IMR-90 (cell line): ENCODE measurements around the gene SLC4A3. TPM values are rescaled to one million over a fixed set of nuclear protein-coding genes. Genes with fewer than 3 reads are reported as not detected.

ENCODE experiments used
- ATAC-seq: fragments of 200-7000 bp; cut with Tn5 transposase; 2 replicates; pipeline ENCODE4 v1.9.1; 2020; ENCODE audit warnings: low read depth, mild to moderate bottlenecking, moderate library complexity
- BruUV-seq: library from RNA; stranded (reverse); fragments of 400-500 nt; replicated peaks from 2 replicates; lab custom pipeline; 2021; lab: Mats Ljungman, UMichigan
- CTCF ChIA-PET: fragments of 300-600 bp; formaldehyde crosslinking; extraction: SDS; loops from one replicate; lab custom pipeline; 2021; ENCODE audit warnings: antibody characterized with exemption; lab: Yijun Ruan, JAX
- POLR2A ChIA-PET: fragments of 300-600 bp; sonication (Branson Sonifier 250); formaldehyde crosslinking; loops from one replicate; lab custom pipeline; 2022; ENCODE audit warnings: antibody characterized with exemption; ENCODE audit not compliant: unreplicated experiment; lab: Charles Lee
- DNase-seq: peaks from one replicate; pipeline ENCODE4 v3.0.0; 2013
- H2AFZ ChIP-seq: replicated peaks from 2 replicates; pipeline ENCODE3; 2013; ENCODE audit warnings: low read length, mild to moderate bottlenecking; ENCODE audit not compliant: poor library complexity
- H2AK5ac ChIP-seq: 2 replicates; pipeline ENCODE4 v1.6.1; 2013; ENCODE audit warnings: low read depth, low read length, inconsistent platforms
- H2AK9ac ChIP-seq: replicated peaks from 2 replicates; pipeline ENCODE3; 2013; ENCODE audit warnings: mild to moderate bottlenecking, low read depth, low read length, moderate library complexity; ENCODE audit not compliant: poor library complexity
- H2BK120ac ChIP-seq: 2 replicates; pipeline ENCODE4 v1.6.1; 2013; ENCODE audit warnings: low read depth, low read length, inconsistent platforms
- H2BK15ac ChIP-seq: 3 replicates; pipeline ENCODE4 v1.6.1; 2013; ENCODE audit warnings: low read depth, low read length, inconsistent platforms
- H2BK20ac ChIP-seq: 2 replicates; pipeline ENCODE4 v1.6.1; 2013; ENCODE audit warnings: low read depth, mild to moderate bottlenecking, inconsistent platforms, low read length, moderate library complexity
- H2BK5ac ChIP-seq: 2 replicates; pipeline ENCODE4 v1.6.1; 2013; ENCODE audit warnings: mild to moderate bottlenecking, low read depth, low read length, inconsistent platforms; ENCODE audit not compliant: poor library complexity, severe bottlenecking
- H3K14ac ChIP-seq: replicated peaks from 2 replicates; pipeline ENCODE4 v1.6.1; 2013; ENCODE audit warnings: low read depth, low read length, inconsistent platforms
- H3K18ac ChIP-seq: 2 replicates; pipeline ENCODE4 v1.6.1; 2013; ENCODE audit warnings: low read depth, low read length, control low read depth
- H3K23ac ChIP-seq: 2 replicates; pipeline ENCODE4 v1.6.1; 2013; ENCODE audit warnings: low read depth, low read length, inconsistent platforms
- H3K27ac ChIP-seq: 2 replicates; pipeline ENCODE4 v1.5.1; 2013; ENCODE audit warnings: mild to moderate bottlenecking, control low read depth, low read length; ENCODE audit not compliant: insufficient read depth
- H3K27me3 ChIP-seq: 2 replicates; pipeline ENCODE4 v1.6.1; 2013; ENCODE audit warnings: low read length; ENCODE audit not compliant: control insufficient read depth, insufficient read depth
- H3K36me3 ChIP-seq: 2 replicates; pipeline ENCODE4 v1.6.1; 2013; ENCODE audit warnings: low read length, mixed read lengths; ENCODE audit not compliant: control insufficient read depth, insufficient read depth
- H3K4ac ChIP-seq: 2 replicates; pipeline ENCODE4 v1.6.1; 2013; ENCODE audit warnings: low read depth, low read length, inconsistent platforms
- H3K4me1 ChIP-seq: 2 replicates; pipeline ENCODE4 v1.6.1; 2013; ENCODE audit warnings: low read length, mixed read lengths; ENCODE audit not compliant: control insufficient read depth, insufficient read depth
- H3K4me2 ChIP-seq: 2 replicates; pipeline ENCODE4 v1.6.1; 2013; ENCODE audit warnings: low read depth, mild to moderate bottlenecking, control low read depth, low read length, moderate library complexity
- H3K4me3 ChIP-seq: 2 replicates; pipeline ENCODE4 v1.5.1; 2013; ENCODE audit warnings: low read depth, mild to moderate bottlenecking, control low read depth, low read length, moderate library complexity; ENCODE audit not compliant: insufficient read depth
- H3K56ac ChIP-seq: 2 replicates; pipeline ENCODE4 v1.6.1; 2013; ENCODE audit warnings: low read length, inconsistent platforms; ENCODE audit not compliant: insufficient read depth; ENCODE audit errors: extremely low read depth
- H3K79me1 ChIP-seq, 2 experiments: 2 replicates each; pipeline ENCODE4 v1.6.1; 2013; ENCODE audit warnings: low read length in 2 of 2, inconsistent platforms in 1 of 2, low read depth in 1 of 2
- H3K9ac ChIP-seq: 2 replicates; pipeline ENCODE4 v1.6.1; 2013; ENCODE audit warnings: low read depth, low read length, control low read depth
- H3K9me1 ChIP-seq: 2 replicates; pipeline ENCODE4 v1.6.1; 2013; ENCODE audit warnings: low read length, inconsistent platforms; ENCODE audit not compliant: insufficient read depth
- H3K9me3 ChIP-seq: 2 replicates; pipeline ENCODE4 v1.6.1; 2013; ENCODE audit warnings: low read length; ENCODE audit not compliant: control insufficient read depth, insufficient read depth
- H4K20me1 ChIP-seq: 2 replicates; pipeline ENCODE4 v1.6.1; 2013; ENCODE audit warnings: low read length, inconsistent platforms; ENCODE audit not compliant: insufficient read depth
- H4K5ac ChIP-seq: 2 replicates; pipeline ENCODE4 v1.6.1; 2013; ENCODE audit warnings: mild to moderate bottlenecking, low read depth, low read length, control low read depth
- H4K8ac ChIP-seq, 2 experiments: 2 replicates each; pipeline ENCODE4 v1.6.1; 2013; ENCODE audit warnings: low read depth in 2 of 2, low read length in 2 of 2, control low read depth in 1 of 2, inconsistent platforms in 1 of 2
- H4K91ac ChIP-seq: 2 replicates; pipeline ENCODE4 v1.6.1; 2013; ENCODE audit warnings: low read depth, low read length, inconsistent platforms; ENCODE audit not compliant: insufficient read depth
- BHLHE40 ChIP-seq: fragments of 150-350 bp; IDR thresholded peaks from 2 replicates; pipeline ENCODE4 v1.6.1; 2016; ENCODE audit warnings: mild to moderate bottlenecking, low read depth, low read length
- CHD1 ChIP-seq: IDR thresholded peaks from 2 replicates; pipeline ENCODE4 v1.6.1; 2012; ENCODE audit warnings: low read depth, low read length, improper control_type of control experiment
- MAFK ChIP-seq: IDR thresholded peaks from 2 replicates; pipeline ENCODE4 v1.6.1; 2012; ENCODE audit warnings: low read depth, low read length, improper control_type of control experiment
- MAZ ChIP-seq: IDR thresholded peaks from 2 replicates; pipeline ENCODE4 v1.6.1; 2012; ENCODE audit warnings: low read depth, mild to moderate bottlenecking, low read length, improper control_type of control experiment, moderate library complexity, borderline replicate concordance
- MXI1 ChIP-seq: IDR thresholded peaks from 2 replicates; pipeline ENCODE4 v1.6.1; 2012; ENCODE audit warnings: low read depth, mild to moderate bottlenecking, low read length, moderate library complexity, borderline replicate concordance
- NFE2L2 ChIP-seq: fragments of 150-350 bp; IDR thresholded peaks from 2 replicates; pipeline ENCODE4 v1.6.1; 2016; ENCODE audit warnings: low read depth, mild to moderate bottlenecking, low read length
- POLR2A ChIP-seq: IDR thresholded peaks from 2 replicates; pipeline ENCODE4 v1.6.1; 2012; ENCODE audit warnings: mild to moderate bottlenecking, low read depth, low read length
- RAD21 ChIP-seq: IDR thresholded peaks from 2 replicates; pipeline ENCODE4 v1.6.1; 2012; ENCODE audit warnings: low read length, improper control_type of control experiment
- RCOR1 ChIP-seq: IDR thresholded peaks from 2 replicates; pipeline ENCODE4 v1.6.1; 2012; ENCODE audit warnings: mild to moderate bottlenecking, low read length, improper control_type of control experiment; ENCODE audit not compliant: insufficient replicate concordance
- RFX5 ChIP-seq: IDR thresholded peaks from 2 replicates; pipeline ENCODE4 v1.8.0; 2012; ENCODE audit warnings: low read depth, mild to moderate bottlenecking, low read length, moderate library complexity
- WGBS, 2 experiments: methylation state at CpG; one replicate each; pipeline versions ENCODE4 v1.1.5 to v1.1.7; 2013; ENCODE audit warnings: missing lambda C conversion rate in 2 of 2; ENCODE audit not compliant: insufficient read length in 1 of 2; ENCODE audit errors: extremely low coverage in 2 of 2; 5-methylcytosine and 5-hydroxymethylcytosine counted together
- dilution Hi-C: fragments of 300-500 bp; cut with HindIII; formaldehyde crosslinking; loops from one replicate; pipeline ENCODE4 v1.14.3; 2018; ENCODE audit warnings: low sequenced_read_pairs; ENCODE audit not compliant: unreplicated experiment
- in situ Hi-C: fragments of 300-500 bp; cut with MboI; formaldehyde crosslinking; loops from 3 replicates; pipeline ENCODE4 v1.14.3; 2019; ENCODE audit warnings: low sequenced_read_pairs, inconsistent platforms, mixed read lengths
- intact Hi-C: fragments of 100-400 bp; cut with micrococcal nuclease; formaldehyde crosslinking; loops from 2 replicates; pipeline ENCODE4 v1.10.0; 2022
- polyA plus RNA-seq, 3 experiments: library from polyadenylated mRNA; depleted of rRNA; stranded (reverse); fragments of >200 nt; gene quantifications; 2 replicates each; pipeline ENCODE4 v1.2.3, GENCODE V29; 2012; ENCODE audit warnings: low replicate concordance in 1 of 3
- total RNA-seq: library from RNA; depleted of rRNA; stranded (reverse); fragments of >200 nt; gene quantifications from 2 replicates; pipeline ENCODE4 v1.2.3, GENCODE V29; 2012
- TF ChIP-seq, protein P1 (sequence below): conservative IDR thresholded peaks from 2 replicates; pipeline ENCODE4 v1.5.1; 2012; ENCODE audit warnings: mild to moderate bottlenecking, low read depth, low read length, improper control_type of control experiment
- TF ChIP-seq, protein P2 (sequence below): fragments of 150-350 bp; IDR thresholded peaks from 2 replicates; pipeline ENCODE4 v1.6.1; 2016; ENCODE audit warnings: low read depth, mild to moderate bottlenecking, low read length, moderate library complexity, borderline replicate concordance
- TF ChIP-seq, protein P3 (sequence below): fragments of 150-350 bp; IDR thresholded peaks from 2 replicates; pipeline ENCODE4 v1.6.1; 2017; ENCODE audit warnings: mild to moderate bottlenecking, antibody characterized with exemption, low read length, low read depth

SLC4A3 gene
- total and polyA plus RNA-seq, 2 of the 4 experiments (the other 2 are of a cell fraction): 0.90 to 6.1 TPM

DNA sequence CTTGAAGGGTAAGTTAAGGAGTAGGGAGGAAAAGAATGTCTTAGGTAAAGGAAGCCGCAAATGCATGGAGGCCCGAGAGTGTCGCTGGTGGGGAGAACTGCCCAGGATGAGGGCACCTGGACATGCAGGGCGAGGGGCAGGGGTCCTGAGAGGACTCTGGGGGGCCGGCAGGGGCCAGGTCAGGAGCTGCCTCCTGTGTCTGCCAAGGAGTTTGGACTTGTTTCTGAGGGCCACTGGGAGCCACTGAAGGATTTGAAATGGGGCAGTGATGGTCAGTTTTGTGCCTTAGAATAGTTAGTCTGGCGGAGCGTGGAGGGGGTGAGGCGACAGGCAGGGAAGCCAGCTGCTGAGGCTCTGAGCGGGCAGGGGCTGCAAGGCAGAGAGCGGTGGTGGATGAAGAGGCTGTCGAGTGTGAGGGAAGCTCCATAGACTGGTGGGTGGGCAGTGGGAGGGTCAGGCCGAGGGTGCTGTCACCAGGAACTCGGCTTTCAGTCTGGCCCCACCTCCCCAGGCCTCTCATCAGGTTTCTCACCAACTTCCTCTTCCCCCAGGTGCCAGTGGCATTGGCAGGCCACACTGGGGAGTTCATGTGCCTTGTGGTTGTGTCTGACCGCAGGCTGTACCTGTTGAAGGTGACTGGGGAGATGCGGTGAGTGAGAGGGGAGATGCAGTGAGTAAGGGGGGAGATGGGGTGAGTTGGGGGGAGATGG is 14.7 kb upstream of the SLC4A3 start:
- in situ Hi-C loops (no loop called here), intact Hi-C loops (no loop called here), dilution Hi-C loops (no loop called here)
- ATAC-seq: no peak
- POLR2A ChIA-PET: no interaction called here
- H3K9me3 ChIP-seq: no peaks in the 10 kb centered on the region
- no peak overlapping the region for H3K23ac ChIP-seq
- no peak overlapping the region for H2AK5ac ChIP-seq
- H3K18ac ChIP-seq: no peak overlapping the region
- H2AK9ac ChIP-seq: no peak overlapping the region
- no peak overlapping the region for H3K27ac ChIP-seq
- H3K4ac ChIP-seq: no peak overlapping the region
- no peak overlapping the region for H2BK5ac ChIP-seq
- TF ChIP-seq RFX5: no peak
- no peak for TF ChIP-seq MXI1
- TF ChIP-seq CHD1: no peak
- TF ChIP-seq MAZ: no peak
- TF ChIP-seq POLR2A: no peak
- TF ChIP-seq, protein P1, sequence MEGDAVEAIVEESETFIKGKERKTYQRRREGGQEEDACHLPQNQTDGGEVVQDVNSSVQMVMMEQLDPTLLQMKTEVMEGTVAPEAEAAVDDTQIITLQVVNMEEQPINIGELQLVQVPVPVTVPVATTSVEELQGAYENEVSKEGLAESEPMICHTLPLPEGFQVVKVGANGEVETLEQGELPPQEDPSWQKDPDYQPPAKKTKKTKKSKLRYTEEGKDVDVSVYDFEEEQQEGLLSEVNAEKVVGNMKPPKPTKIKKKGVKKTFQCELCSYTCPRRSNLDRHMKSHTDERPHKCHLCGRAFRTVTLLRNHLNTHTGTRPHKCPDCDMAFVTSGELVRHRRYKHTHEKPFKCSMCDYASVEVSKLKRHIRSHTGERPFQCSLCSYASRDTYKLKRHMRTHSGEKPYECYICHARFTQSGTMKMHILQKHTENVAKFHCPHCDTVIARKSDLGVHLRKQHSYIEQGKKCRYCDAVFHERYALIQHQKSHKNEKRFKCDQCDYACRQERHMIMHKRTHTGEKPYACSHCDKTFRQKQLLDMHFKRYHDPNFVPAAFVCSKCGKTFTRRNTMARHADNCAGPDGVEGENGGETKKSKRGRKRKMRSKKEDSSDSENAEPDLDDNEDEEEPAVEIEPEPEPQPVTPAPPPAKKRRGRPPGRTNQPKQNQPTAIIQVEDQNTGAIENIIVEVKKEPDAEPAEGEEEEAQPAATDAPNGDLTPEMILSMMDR: no peak
- no peak for TF ChIP-seq MAFK
- TF ChIP-seq, protein P2, sequence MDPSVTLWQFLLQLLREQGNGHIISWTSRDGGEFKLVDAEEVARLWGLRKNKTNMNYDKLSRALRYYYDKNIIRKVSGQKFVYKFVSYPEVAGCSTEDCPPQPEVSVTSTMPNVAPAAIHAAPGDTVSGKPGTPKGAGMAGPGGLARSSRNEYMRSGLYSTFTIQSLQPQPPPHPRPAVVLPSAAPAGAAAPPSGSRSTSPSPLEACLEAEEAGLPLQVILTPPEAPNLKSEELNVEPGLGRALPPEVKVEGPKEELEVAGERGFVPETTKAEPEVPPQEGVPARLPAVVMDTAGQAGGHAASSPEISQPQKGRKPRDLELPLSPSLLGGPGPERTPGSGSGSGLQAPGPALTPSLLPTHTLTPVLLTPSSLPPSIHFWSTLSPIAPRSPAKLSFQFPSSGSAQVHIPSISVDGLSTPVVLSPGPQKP: no peak
- no peak for TF ChIP-seq NFE2L2
- no peak for TF ChIP-seq BHLHE40
- TF ChIP-seq, protein P3, sequence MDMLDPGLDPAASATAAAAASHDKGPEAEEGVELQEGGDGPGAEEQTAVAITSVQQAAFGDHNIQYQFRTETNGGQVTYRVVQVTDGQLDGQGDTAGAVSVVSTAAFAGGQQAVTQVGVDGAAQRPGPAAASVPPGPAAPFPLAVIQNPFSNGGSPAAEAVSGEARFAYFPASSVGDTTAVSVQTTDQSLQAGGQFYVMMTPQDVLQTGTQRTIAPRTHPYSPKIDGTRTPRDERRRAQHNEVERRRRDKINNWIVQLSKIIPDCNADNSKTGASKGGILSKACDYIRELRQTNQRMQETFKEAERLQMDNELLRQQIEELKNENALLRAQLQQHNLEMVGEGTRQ: no peak
- no peak for TF ChIP-seq RAD21
- no peak for TF ChIP-seq RCOR1
- H2AFZ ChIP-seq: no peak overlapping the region
- no peak overlapping the region for H2BK120ac ChIP-seq
- H2BK20ac ChIP-seq: no peak overlapping the region
- H3K4me3 ChIP-seq: no peak overlapping the region
- H3K79me1 ChIP-seq: no peaks in the 10 kb centered on the region
- DNase-seq: no peak
- H3K36me3 ChIP-seq: peaks cover 50% of the 10 kb centered on the region
- no TSS peak for BruUV-seq
- H4K8ac ChIP-seq: no peak overlapping the region
- H3K4me2 ChIP-seq: no peak overlapping the region
- no peak overlapping the region for H3K9ac ChIP-seq
- H4K20me1 ChIP-seq: no peaks in the 10 kb centered on the region
- H3K27me3 ChIP-seq: no peaks in the 10 kb centered on the region
- H2BK15ac ChIP-seq: no peak overlapping the region
- no peaks in the 10 kb centered on the region for H3K4me1 ChIP-seq
- no peak overlapping the region for H3K14ac ChIP-seq
- no peak overlapping the region for H4K91ac ChIP-seq
- H3K9me1 ChIP-seq: no peaks in the 10 kb centered on the region
- CTCF ChIA-PET: no interaction called here
- WGBS, 2 experiments: 83% methylated on average over 5 of the region's 15 CpGs; no CpG with 5 or more reads in 1 of the 2 experiments
- H3K56ac ChIP-seq: no peak overlapping the region
- H4K5ac ChIP-seq: no peak overlapping the region
